Measurements from ENCODE around the gene C21orf58.

GRCh38 chr21:46284733-46285132, 38.9 kb downstream of the C21orf58 start:
- TF ChIP-seq CTCF (IDR thresholded peaks at IDR 0.05) (no peak), EP300 (IDR thresholded peaks at IDR 0.05) (no peak)
